ENCODE results near the gene SDK1.

SDK1 gene

GRCh38 chr7:4129481-4130122, 828.5 kb downstream of the SDK1 start:
- no peak for DNase-seq

GRCh38 chr7:4131063-4131462, 830.0 kb downstream of the SDK1 start:
- no peak for DNase-seq

- no peak for DNase-seq
Measured at GRCh38 chr7:4132221-4132620, 831.2 kb downstream of the SDK1 start.

- DNase-seq: no peak
Measured at GRCh38 chr7:4133491-4134044, 832.5 kb downstream of the SDK1 start.

- DNase-seq: no peak
Measured at GRCh38 chr7:4134204-4134603, 833.2 kb downstream of the SDK1 start.

- DNase-seq: no peak
Measured at GRCh38 chr7:4134631-4135030, 833.6 kb downstream of the SDK1 start.

- no peak for DNase-seq
Measured at GRCh38 chr7:4135301-4135700, 834.2 kb downstream of the SDK1 start.

GRCh38 chr7:4136036-4136435, 835.0 kb downstream of the SDK1 start:
- no peak for DNase-seq

GRCh38 chr7:4136501-4137110, 835.6 kb downstream of the SDK1 start:
- peak; percentile 17 for DNase-seq

- DNase-seq: no peak
Measured at GRCh38 chr7:4137552-4137951, 836.5 kb downstream of the SDK1 start.

- no peak for DNase-seq
Measured at GRCh38 chr7:4138866-4139265, 837.8 kb downstream of the SDK1 start.

GRCh38 chr7:4139656-4140625, 838.9 kb downstream of the SDK1 start:
- no peak for DNase-seq

- DNase-seq: no peak
Measured at GRCh38 chr7:4140933-4141332, 839.9 kb downstream of the SDK1 start.

- no peak for DNase-seq
Measured at GRCh38 chr7:4143006-4143405, 842.0 kb downstream of the SDK1 start.

GRCh38 chr7:4143511-4144171, 842.6 kb downstream of the SDK1 start:
- no peak for DNase-seq

GRCh38 chr7:4144172-4144701, 843.2 kb downstream of the SDK1 start:
- no peak for DNase-seq

- DNase-seq: no peak
Measured at GRCh38 chr7:4144811-4145510, 843.9 kb downstream of the SDK1 start.

- DNase-seq: no peak
Measured at GRCh38 chr7:4145576-4145975, 844.5 kb downstream of the SDK1 start.

GRCh38 chr7:4147926-4148620, 847.0 kb downstream of the SDK1 start:
- DNase-seq: no peak

- DNase-seq: no peak
Measured at GRCh38 chr7:4149236-4149635, 848.2 kb downstream of the SDK1 start.

- no peak for DNase-seq
Measured at GRCh38 chr7:4149645-4150044, 848.6 kb downstream of the SDK1 start.
